Fibroblast of lung (primary cell): Measurements from ENCODE around the gene TAAR8. TPM values are rescaled to one million over a fixed set of nuclear protein-coding genes. Genes with fewer than 3 reads are reported as not detected.
"Not testable (repeated sequence)": the region's sequence is repeated elsewhere in the genome, so short reads cannot be mapped to it uniquely, and the experiment has no call there.

Experiments
- DNase-seq, 2 donors: peaks; one replicate each; pipeline versions ENCODE4 v3.0.0 to v3.0.0-alpha.2; 2010; ENCODE audit warnings: low read depth in 2 of 2
- H2AFZ ChIP-seq: 2 replicates; pipeline ENCODE4 v1.5.1; 2012; ENCODE audit warnings: low read length, control low read depth, inconsistent platforms
- H3K27ac ChIP-seq: 2 replicates; pipeline ENCODE4 v1.5.1; 2011; ENCODE audit warnings: low read length, control low read depth; ENCODE audit not compliant: insufficient read depth
- H3K27me3 ChIP-seq: 2 replicates; pipeline ENCODE4 v1.5.1; 2011; ENCODE audit warnings: mild to moderate bottlenecking, low read length; ENCODE audit not compliant: control insufficient read depth, insufficient read depth
- H3K36me3 ChIP-seq: 2 replicates; pipeline ENCODE4 v1.5.1; 2011; ENCODE audit warnings: low read length; ENCODE audit not compliant: control insufficient read depth, insufficient read depth
- H3K4me1 ChIP-seq: 2 replicates; pipeline ENCODE4 v1.5.1; 2011; ENCODE audit warnings: low read length; ENCODE audit not compliant: control insufficient read depth, insufficient read depth; ENCODE audit errors: extremely low read depth
- H3K4me2 ChIP-seq: 2 replicates; pipeline ENCODE4 v1.5.1; 2011; ENCODE audit warnings: low read length, control low read depth; ENCODE audit not compliant: insufficient read depth; ENCODE audit errors: extremely low read depth
- H3K4me3 ChIP-seq, 4 experiments: fragments of 200-600 bp in 1 of 4; sonication (generic) in 1 of 4; replicated peaks in 1 of 4; 2 replicates each; pipeline ENCODE4 v1.5.1; 2011 to 2016; ENCODE audit warnings: low read length in 4 of 4, low read depth in 3 of 4, mild to moderate bottlenecking in 3 of 4, control low read depth in 2 of 4, inconsistent platforms in 1 of 4, mixed read lengths in 1 of 4; ENCODE audit not compliant: insufficient read depth in 1 of 4; ENCODE audit errors: control extremely low read depth in 1 of 4
- H3K79me2 ChIP-seq: 2 replicates; pipeline ENCODE4 v1.5.1; 2012; ENCODE audit warnings: mild to moderate bottlenecking, low read length, inconsistent platforms; ENCODE audit not compliant: control insufficient read depth, insufficient read depth
- H3K9ac ChIP-seq: 2 replicates; pipeline ENCODE4 v1.5.1; 2011; ENCODE audit warnings: mild to moderate bottlenecking, low read length, control low read depth; ENCODE audit not compliant: insufficient read depth
- H3K9me3 ChIP-seq: 2 replicates; pipeline ENCODE4 v1.5.1; 2012; ENCODE audit warnings: low read depth, low read length; ENCODE audit not compliant: control insufficient read depth, insufficient read depth
- H4K20me1 ChIP-seq: 2 replicates; pipeline ENCODE4 v1.5.1; 2011; ENCODE audit warnings: low read length; ENCODE audit not compliant: control insufficient read depth, insufficient read depth; ENCODE audit errors: extremely low read depth
- CTCF ChIP-seq, 2 donors: IDR thresholded peaks in 1 of 2; conservative IDR thresholded peaks in 1 of 2; 1 replicate in 1 of 2; 2 replicates in 1 of 2; pipeline ENCODE4 v1.5.1; 2011 to 2012; ENCODE audit warnings: low read length in 2 of 2, control low read depth in 1 of 2, inconsistent platforms in 1 of 2, low read depth in 1 of 2, mild to moderate bottlenecking in 1 of 2
- EZH2 ChIP-seq: IDR thresholded peaks from 2 replicates; pipeline ENCODE4 v1.5.1; 2012; ENCODE audit warnings: low read length, control low read depth, mild to moderate bottlenecking; ENCODE audit errors: missing control alignments
- polyA plus RNA-seq, 2 donors: library from polyadenylated mRNA; depleted of rRNA in 1 of 2; stranded (reverse) in 1 of 2; unstranded in 1 of 2; fragments of >200 nt; gene quantifications; 2 replicates each; pipeline ENCODE4 v1.2.1, GENCODE V29; 2011 to 2012; ENCODE audit warnings: missing spikeins in 1 of 2
- total RNA-seq: library from RNA; depleted of rRNA; stranded (reverse); fragments of >200 nt; gene quantifications from 2 replicates; pipeline ENCODE4 v1.2.1, GENCODE V29; 2014

Gene TAAR8
- total and polyA plus RNA-seq, 2 donors (not counting 1 experiment from before 2014, with no cell fraction given): not detected

GRCh38 chr6:132598473-132598872, 46.0 kb downstream of the TAAR8 start:
- Histone ChIP-seq H3K4me3 (no peak overlapping the region), H3K36me3 (no peaks in the 10 kb centered on the region), H3K79me2 (no peaks in the 10 kb centered on the region), H3K27me3 (peaks cover 7% of the 10 kb centered on the region), H3K4me2 (no peak overlapping the region), H3K9me3 (no peaks in the 10 kb centered on the region), H3K4me1 (no peaks in the 10 kb centered on the region), H3K9ac (no peak overlapping the region), H3K27ac (no peak overlapping the region), H2AFZ (no peak overlapping the region), H4K20me1 (no peaks in the 10 kb centered on the region)
- TF ChIP-seq EZH2 (no peak), CTCF (conservative IDR thresholded peaks at IDR 0.05 in 1 of 2, IDR thresholded peaks at IDR 0.05 in 1 of 2; ENCODE audit: low read depth in 1 of 2, low read length in 2 of 2) (no peak)
- no peak for DNase-seq

- H4K20me1 ChIP-seq, H3K27ac ChIP-seq, H2AFZ ChIP-seq, DNase-seq, H3K4me3 ChIP-seq, H3K9me3 ChIP-seq, H3K9ac ChIP-seq, H3K36me3 ChIP-seq, H3K79me2 ChIP-seq, H3K4me1 ChIP-seq, H3K27me3 ChIP-seq, H3K4me2 ChIP-seq: not testable (repeated sequence)
Observed at GRCh38 chr6:132600900-132601299, 48.4 kb downstream of the TAAR8 start.

Other genes with a start within 250 kb of the TAAR8 start
- 45.5 and 89.8 TPM in 2 replicates for gene MOXD1, start 151.2 kb upstream of the TAAR8 start, total RNA-seq
- 65.1 and 100 TPM in 2 replicates for gene MOXD1, start 151.2 kb upstream of the TAAR8 start, polyA plus RNA-seq
- 18.0 and 53.0 TPM in 2 replicates for gene STX7, start 39.6 kb upstream of the TAAR8 start, total RNA-seq
- gene STX7, start 39.6 kb upstream of the TAAR8 start, polyA plus RNA-seq: 31.5 and 52.1 TPM in 2 replicates
- not detected in 2 replicates for gene TAAR9, start 14.4 kb upstream of the TAAR8 start, total RNA-seq
- gene TAAR9, start 14.4 kb upstream of the TAAR8 start, polyA plus RNA-seq: not detected in 2 replicates
- not detected in 2 replicates for gene TAAR6, start 17.6 kb downstream of the TAAR8 start, total RNA-seq
- not detected in 2 replicates for gene TAAR6, start 17.6 kb downstream of the TAAR8 start, polyA plus RNA-seq
- not detected in 2 replicates for gene TAAR5, start 37.1 kb downstream of the TAAR8 start, total RNA-seq
- not detected in 2 replicates for gene TAAR5, start 37.1 kb downstream of the TAAR8 start, polyA plus RNA-seq
- not detected in 2 replicates for gene TAAR2, start 71.6 kb downstream of the TAAR8 start, total RNA-seq
- gene TAAR2, start 71.6 kb downstream of the TAAR8 start, polyA plus RNA-seq: not detected in 2 replicates
- not detected in 2 replicates for gene TAAR1, start 106.5 kb downstream of the TAAR8 start, total RNA-seq
- gene TAAR1, start 106.5 kb downstream of the TAAR8 start, polyA plus RNA-seq: not detected in 2 replicates
- gene VNN1, start 161.4 kb downstream of the TAAR8 start, total RNA-seq: not detected in 2 replicates
- not detected in 2 replicates for gene VNN1, start 161.4 kb downstream of the TAAR8 start, polyA plus RNA-seq
- gene VNN2, start 205.2 kb downstream of the TAAR8 start, total RNA-seq: under 0.01 and 0.33 TPM in 2 replicates
- 0.06 and 0.42 TPM in 2 replicates for gene VNN2, start 205.2 kb downstream of the TAAR8 start, polyA plus RNA-seq
- gene SLC18B1, start 246.0 kb downstream of the TAAR8 start, total RNA-seq: 7.2 and 8.1 TPM in 2 replicates
- 4.9 and 5.9 TPM in 2 replicates for gene SLC18B1, start 246.0 kb downstream of the TAAR8 start, polyA plus RNA-seq